AG10803 (cell line): Measurements from ENCODE around the gene TUNAR.

Source experiments
- DNase-seq: peaks from one replicate; pipeline ENCODE4 v3.0.0; 2010; ENCODE audit warnings: low read depth
- H3K4me3 ChIP-seq: 2 replicates; pipeline ENCODE4 v1.5.1; 2011; ENCODE audit warnings: mild to moderate bottlenecking, low read length, control low read depth
- TF ChIP-seq, protein P1 (sequence below): conservative IDR thresholded peaks from 2 replicates; pipeline ENCODE4 v1.5.1; 2011; ENCODE audit warnings: mild to moderate bottlenecking, low read length, control low read depth, inconsistent platforms

The TUNAR gene

DNA sequence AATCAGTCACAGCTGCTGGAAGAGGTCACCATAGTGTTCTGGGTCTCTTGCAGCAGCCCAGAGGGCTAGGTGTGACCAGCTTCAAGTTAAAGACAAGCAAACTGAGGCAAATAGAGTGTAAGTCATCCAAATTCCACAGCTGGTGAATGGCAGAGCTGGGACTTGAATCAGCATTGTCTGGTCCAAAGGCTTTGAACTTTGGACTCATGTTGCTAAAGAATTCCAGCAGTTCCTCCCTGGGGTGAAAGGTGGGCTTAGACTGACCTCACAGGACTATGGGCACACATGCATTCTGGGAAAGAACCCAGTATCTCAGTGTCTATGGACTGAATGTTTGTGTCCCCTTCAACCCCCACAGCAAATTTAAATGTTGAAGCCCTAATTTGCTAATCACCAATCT lies 54.8 kb downstream of the TUNAR start:
- DNase-seq, result no peak
- H3K4me3 ChIP-seq, result no peak overlapping the region
- TF ChIP-seq, protein P1, sequence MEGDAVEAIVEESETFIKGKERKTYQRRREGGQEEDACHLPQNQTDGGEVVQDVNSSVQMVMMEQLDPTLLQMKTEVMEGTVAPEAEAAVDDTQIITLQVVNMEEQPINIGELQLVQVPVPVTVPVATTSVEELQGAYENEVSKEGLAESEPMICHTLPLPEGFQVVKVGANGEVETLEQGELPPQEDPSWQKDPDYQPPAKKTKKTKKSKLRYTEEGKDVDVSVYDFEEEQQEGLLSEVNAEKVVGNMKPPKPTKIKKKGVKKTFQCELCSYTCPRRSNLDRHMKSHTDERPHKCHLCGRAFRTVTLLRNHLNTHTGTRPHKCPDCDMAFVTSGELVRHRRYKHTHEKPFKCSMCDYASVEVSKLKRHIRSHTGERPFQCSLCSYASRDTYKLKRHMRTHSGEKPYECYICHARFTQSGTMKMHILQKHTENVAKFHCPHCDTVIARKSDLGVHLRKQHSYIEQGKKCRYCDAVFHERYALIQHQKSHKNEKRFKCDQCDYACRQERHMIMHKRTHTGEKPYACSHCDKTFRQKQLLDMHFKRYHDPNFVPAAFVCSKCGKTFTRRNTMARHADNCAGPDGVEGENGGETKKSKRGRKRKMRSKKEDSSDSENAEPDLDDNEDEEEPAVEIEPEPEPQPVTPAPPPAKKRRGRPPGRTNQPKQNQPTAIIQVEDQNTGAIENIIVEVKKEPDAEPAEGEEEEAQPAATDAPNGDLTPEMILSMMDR, result no peak

DNA sequence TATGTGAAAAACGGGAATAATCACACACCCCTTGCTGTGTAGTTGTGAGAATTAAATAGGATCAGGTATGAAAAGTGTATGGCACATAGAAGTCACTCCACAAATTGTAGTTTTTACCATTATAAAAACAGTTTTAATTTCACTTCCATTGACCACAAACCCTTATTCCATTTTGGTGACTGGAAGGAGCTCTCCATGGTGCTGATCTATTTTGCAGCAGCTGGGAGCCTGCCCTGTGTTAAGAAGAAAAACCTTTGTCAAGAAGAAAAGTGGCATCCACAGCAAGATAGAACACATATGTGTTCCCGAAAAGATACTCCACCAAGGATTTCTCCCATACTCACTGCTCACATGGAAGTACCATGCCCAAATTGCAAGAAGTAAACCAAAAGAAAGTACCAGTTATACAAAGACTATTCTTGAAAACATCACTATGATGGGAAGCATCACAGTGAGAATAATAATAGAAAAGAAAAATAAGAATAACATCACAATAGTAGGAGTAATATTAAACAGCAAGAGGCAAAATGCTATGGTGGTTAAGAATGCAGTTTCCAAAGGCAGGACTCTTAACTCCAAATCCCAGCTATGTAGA lies 58.7 kb downstream of the TUNAR start:
- peak; percentile 27 for DNase-seq
- H3K4me3 ChIP-seq, result no peak overlapping the region
- TF ChIP-seq, protein P1, result no peak

DNA sequence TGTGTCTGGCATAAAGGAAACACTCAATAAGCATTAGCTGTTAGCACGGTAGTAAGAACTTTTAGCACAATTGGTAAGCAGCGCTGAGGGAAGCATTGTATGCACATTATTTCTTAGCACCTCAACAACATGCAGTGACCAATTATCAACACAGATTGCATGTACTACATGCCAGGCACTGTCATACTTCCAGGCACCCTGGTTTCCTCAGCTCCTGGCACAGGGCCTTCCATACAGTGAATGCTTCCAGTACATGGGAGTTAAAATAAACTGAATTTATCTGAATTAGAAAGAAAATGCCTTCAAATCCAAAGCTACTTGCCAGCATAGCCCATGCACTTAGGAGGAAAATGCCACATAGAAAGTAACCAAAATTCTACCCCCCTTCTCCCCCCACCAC lies 59.4 kb downstream of the TUNAR start:
- no peak for DNase-seq
- H3K4me3 ChIP-seq, result no peak overlapping the region
- TF ChIP-seq, protein P1, result no peak

DNA sequence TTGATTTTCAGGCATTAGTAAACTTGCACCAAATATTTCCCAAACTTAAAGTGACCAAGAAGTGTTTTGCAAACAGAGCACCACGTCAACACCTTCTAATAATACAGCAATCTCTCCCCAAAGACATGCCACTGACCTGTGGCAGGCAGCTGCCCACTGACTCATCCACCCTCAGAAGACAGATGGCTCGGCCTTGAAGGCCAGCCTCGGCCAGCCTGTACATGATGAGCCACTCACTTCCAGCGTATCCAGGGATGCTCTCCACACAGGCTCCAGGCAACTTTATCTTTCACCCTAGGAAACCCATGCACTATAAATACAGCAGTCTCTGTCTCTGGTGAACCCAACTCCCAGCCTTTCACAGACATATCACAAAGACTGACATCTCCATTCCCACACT lies 62.7 kb downstream of the TUNAR start:
- H3K4me3 ChIP-seq, result no peak overlapping the region
- no peak for DNase-seq
- TF ChIP-seq, protein P1, result no peak

DNA sequence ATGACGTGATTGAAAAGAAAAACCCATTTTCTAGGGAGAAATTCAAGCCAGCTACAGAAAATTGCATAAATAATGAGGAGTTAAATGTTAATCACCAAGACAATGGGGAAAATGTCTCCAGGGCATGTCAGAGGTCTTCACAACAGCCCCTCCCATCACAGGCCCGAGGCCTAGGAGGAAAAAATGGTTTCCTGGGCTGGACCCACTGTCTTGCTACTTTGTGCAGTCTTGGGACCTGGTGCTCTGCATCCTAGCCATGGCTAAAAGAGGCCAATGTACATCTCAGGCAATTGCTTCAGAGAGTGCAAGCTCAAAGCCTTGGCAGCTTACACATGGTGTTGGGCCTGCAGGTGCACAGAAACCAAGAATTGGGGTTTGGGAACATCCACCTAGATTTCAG lies 65.3 kb downstream of the TUNAR start:
- no peak for DNase-seq
- no peak overlapping the region for H3K4me3 ChIP-seq
- TF ChIP-seq, protein P1, result no peak

DNA sequence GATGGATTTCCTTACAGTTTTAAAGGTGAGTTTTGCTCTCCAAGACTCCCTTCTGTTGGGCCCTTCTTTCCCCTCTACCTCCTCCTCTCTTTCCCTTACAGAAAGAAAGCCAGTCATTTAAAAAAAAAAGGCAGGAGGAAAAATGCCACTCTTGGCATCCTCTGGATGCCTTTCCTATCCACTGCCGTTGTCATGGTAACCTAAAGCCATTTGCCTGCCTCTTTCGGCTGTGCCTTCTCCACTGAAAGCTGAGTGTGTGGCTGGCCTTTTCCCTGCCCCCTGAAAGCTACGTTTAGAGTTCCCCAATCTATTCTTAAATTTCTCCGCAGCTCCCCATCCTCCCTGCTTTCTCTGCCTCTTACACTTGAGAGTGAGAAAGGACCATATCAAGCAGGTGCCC lies 67.1 kb downstream of the TUNAR start:
- no peak overlapping the region for H3K4me3 ChIP-seq
- no peak for DNase-seq
- TF ChIP-seq, protein P1, result no peak

DNA sequence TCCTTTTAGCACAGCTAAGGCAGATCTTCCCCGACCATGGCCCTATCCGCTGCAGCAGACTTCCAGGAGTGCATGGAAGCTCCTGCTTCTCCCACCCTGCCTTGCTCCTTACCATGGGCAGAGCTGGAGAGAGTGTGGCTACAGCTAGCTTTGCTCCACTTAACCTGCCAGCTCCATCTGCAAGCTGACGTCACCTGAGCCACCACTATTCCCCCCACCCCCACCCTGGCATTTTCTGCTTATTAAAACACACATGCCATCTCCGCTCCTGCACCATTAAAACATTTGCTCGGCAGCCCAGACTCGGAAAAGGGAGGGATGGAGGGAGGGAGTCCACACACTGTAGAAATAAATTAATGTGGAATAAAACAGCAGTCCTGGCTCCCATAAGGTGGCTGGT lies 67.8 kb downstream of the TUNAR start:
- H3K4me3 ChIP-seq, result no peak overlapping the region
- TF ChIP-seq, protein P1, result no peak
- DNase-seq, result no peak
